GM21786 (cell line): ENCODE results near the gene PUM1.

Experiments
- ATAC-seq: cut with Tn5 transposase; IDR thresholded peaks from one replicate; pipeline ENCODE4 v1.9.1; 2021; ENCODE audit not compliant: unreplicated experiment

Gene PUM1

GRCh38 chr1:31029026-31029425 lies 36.5 kb downstream of the PUM1 start:
- ATAC-seq: no peak

GRCh38 chr1:31027693-31028526 lies 37.6 kb downstream of the PUM1 start:
- ATAC-seq: no peak

GRCh38 chr1:31022259-31022658 lies 43.3 kb downstream of the PUM1 start:
- no peak for ATAC-seq

- ATAC-seq: no peak
Measured at GRCh38 chr1:31020007-31020790, 45.3 kb downstream of the PUM1 start.

GRCh38 chr1:31019401-31019800 lies 46.1 kb downstream of the PUM1 start:
- ATAC-seq: no peak

GRCh38 chr1:31016868-31017267 lies 48.6 kb downstream of the PUM1 start:
- no peak for ATAC-seq

GRCh38 chr1:31013187-31013864 lies 52.2 kb downstream of the PUM1 start:
- peak; percentile 67 for ATAC-seq

GRCh38 chr1:31012210-31012924 lies 53.1 kb downstream of the PUM1 start:
- no peak for ATAC-seq

- ATAC-seq: no peak
Measured at GRCh38 chr1:31011719-31012118, 53.8 kb downstream of the PUM1 start.

- ATAC-seq: peak; percentile 69
Measured at GRCh38 chr1:31010086-31010989, 55.2 kb downstream of the PUM1 start.

GRCh38 chr1:31007462-31007991 lies 58.0 kb downstream of the PUM1 start:
- ATAC-seq: no peak

- ATAC-seq: no peak
Measured at GRCh38 chr1:31006747-31007146, 58.8 kb downstream of the PUM1 start.

- ATAC-seq: no peak
Measured at GRCh38 chr1:31005617-31006166, 59.8 kb downstream of the PUM1 start.

- ATAC-seq: no peak
Measured at GRCh38 chr1:31005198-31005597, 60.3 kb downstream of the PUM1 start.

GRCh38 chr1:31004231-31004621 lies 61.3 kb downstream of the PUM1 start:
- ATAC-seq: peak; percentile 55

- no peak for ATAC-seq
Measured at GRCh38 chr1:31003613-31004230, 61.8 kb downstream of the PUM1 start.

GRCh38 chr1:31000301-31000700 lies 65.2 kb downstream of the PUM1 start:
- ATAC-seq: no peak

- no peak for ATAC-seq
Measured at GRCh38 chr1:30998887-30999286, 66.6 kb downstream of the PUM1 start.

GRCh38 chr1:30998171-30998570 lies 67.3 kb downstream of the PUM1 start:
- no peak for ATAC-seq
